ENCODE measurements around the gene ALOXE3.

ALOXE3 gene

DNA sequence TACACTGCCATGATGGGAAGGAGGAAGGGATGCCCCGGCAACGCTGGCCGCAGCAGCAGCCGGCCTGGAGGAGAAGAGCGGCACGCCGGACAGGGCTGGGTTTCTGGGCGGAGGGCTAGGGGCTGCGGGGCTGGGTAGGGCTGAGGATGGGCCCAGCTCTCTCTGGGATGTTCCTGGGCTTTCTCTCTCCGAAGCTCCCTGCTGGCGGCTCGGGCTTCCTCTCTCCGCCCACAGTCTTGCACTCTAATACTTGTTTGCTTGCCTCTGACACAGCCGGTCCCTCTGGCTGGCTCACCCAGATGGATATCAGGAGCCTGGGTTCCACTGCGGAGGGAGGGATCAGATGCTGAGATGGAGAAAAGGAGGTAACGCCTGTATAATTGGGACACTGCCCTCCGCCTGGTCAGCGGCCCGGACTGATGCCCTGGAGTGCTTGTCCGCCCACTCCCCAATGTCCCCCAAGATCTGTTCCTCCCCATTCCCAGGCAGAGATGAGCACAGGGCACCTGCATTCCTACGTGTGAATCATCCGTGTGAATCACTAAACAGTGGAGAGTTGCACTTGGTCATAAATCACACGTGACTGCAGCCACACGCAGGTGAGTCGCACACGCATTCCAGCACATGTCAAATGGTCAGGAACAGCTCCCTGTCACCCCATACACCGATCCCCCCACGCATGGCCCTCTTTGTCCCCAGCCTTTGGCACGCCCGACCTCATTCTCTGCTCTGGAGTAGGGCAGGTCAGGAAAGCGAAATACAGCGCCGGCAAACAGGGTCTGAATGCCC, at the start of gene ALOXE3:
Gene ALOXE3, minus strand, starts transcription at position 535 of the 789 bp plus-strand sequence. Its CDS starts 524 bp downstream, at position 11.
- no peak for DNase-seq

DNA sequence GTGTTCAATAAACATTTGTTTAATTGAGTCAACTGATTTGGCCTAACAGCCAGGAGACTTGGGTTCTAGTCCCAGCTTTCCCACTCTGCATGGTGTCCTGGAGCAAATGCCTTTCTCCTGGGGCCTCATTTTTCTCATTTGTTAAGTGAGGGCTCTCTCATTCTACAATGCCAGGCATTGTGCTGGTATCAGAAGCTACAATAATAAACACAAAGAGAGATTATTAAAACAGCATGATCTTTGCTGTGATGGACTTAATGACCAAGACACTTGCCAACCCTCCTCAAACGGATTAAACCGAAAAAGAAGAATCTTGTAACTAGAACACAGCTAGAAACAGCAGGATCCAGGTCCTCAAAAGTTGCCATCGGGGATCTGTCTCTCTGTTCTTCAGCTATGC, 49.2 kb upstream of the ALOXE3 start:
- DNase-seq: no peak

DNA sequence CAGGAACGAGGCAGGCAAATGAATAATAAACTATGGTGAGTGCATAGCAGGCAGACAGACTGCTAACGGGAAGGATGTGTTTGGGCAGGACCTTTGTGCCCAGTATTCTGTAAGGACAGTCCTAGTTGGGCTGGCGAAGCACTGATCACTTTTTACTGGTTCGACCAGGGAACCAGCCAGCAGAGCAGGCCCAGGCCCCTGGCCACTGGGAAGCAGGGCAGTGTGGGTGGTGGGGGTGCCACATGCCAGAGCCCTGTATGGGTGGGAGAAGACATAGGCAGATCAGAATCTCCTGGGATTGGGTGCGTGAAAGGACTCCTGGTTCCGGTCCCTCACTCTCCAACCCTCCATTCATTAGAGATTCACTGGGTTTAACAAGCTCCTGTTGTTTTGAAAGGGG, 48.4 kb upstream of the ALOXE3 start:
- DNase-seq: no peak

DNA sequence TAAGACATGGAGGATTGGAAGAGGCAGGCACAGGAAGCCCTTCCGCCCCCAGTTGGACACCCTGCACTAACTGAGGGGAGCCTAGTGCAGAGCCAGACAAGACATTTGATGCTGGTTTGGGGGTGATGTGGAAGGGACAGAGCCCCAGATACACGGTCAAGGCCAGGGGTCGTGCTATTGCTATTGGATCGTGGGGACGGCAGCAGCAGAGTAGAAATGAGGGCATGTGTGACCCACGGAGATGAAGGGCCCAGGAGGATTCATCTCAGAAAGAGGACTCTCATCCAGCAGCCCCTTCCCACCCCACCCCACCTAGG, 46.5 kb upstream of the ALOXE3 start:
- no peak for DNase-seq

DNA sequence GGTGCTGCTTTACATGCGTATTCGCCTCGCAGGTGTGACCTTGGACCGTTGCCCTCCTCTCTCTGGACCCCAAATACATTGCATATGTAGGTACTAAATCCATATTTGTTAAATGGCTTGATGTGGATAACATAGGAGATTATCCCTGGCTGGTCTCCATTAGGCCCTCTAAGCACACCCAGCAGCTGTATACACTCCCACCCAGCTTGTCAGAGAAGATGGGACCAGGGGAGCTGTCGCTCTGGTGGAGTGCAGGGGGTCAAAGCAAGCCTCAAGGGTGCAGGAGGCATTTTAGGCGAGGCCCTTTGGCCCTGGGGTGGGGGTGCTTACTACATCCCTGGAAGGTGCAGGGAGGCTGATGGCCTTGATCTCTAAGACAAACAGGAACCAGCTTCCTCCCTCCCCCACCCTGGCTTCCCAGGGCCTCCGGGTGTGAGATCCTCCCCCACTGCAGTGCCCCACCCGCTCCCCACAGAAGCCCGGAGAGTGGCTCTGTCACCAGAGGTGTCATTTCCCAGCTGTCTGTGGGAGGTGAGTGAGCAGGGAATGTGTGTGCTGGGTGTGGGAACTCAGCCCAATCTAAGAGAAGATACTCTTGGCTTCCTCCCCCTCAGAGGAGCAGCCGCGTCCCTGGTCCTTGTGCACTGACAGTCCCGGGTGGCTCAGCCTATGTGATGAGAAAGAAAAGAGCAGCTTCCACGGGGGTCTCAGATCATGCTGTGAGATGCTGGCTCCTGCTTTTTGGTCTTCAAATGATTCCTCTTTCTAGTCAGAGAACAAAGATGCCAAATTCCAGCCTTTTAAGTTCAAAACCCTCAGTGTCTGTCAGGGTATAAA, 45.9 kb upstream of the ALOXE3 start:
- DNase-seq: peak; percentile 21

DNA sequence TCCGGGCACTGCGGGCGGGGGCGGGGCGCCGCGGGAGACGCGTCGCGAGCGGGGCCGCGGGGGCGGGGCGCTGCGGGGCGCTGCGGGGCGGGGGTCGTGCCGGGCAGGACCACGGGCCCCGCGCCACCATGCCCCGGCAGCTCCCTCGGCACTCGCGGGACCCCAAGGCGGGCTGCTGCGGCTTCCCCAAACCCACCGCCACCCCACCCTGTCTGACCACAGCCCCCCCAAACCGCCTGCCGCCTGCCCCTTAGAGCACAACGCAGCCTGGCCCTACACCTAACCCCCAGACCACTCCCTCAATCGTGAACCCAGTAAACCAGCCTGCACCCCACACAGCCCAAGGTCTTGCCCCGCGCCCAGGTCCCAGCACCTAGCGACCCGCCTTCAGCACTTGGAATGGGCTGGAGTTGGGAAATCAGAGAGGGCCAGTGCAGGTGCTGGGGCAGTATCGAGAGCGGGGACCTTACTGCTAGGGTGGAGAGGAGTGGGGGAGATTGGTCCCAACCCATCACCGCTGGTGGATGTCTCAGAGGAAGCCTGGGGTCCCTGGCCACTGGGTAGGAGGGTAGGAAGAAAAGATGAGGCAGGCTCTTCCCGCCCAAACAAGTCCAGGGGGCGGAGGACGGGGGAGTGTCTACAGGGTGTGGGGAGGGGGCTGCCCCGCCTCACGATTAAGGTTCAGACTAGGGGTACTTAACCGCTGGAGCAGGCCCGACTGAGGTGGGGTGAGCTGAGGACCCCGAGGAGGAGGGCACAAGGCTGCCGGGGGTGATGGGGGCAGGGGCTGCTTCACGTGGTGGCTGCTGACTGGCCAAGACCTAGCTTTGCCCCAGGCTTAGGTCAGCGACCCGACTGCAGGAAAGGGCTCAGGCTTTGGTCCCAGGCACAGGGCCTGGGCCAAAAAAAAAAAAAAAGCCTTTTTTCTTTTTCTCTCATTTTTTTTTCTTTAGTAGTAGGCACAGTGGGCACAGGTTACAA, 45.0 kb upstream of the ALOXE3 start:
- DNase-seq: peak; percentile 35

DNA sequence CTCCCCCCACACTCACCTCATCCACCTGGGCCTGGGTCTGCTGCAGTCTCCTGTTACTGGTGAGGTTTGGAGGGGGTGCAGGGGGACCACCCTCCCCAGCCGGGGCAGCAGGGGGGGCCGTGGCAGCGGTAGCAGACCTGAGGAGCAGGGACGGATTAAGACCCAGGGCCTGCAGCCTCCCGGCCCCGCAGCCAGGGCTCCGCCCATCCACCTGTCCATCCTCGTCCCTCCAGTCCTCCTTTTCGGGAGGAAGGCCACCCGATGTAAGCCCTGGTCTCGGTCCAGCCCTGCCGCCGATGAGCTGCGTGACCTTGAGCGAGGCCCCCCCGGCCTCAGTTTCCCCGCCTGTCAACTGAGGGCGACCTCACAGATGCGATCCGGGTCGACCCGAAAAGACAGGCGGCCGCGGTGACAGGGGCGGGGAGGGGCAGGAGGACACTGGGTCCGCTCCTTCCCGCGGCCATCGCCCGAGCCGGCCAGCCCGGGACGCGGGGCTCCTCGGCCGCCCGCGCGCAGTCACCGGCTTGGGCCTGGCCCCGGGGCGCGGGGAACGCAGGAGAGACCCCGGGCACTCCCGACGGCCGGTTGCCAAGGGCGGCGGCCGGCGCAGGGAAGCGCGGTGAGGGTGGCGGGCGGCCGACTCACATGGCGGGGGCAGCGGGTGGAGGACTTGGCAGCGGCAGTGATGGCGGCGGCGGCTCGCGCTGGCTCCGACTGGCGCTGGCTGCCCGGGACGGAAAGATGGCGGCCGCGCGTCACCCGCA, 44.1 kb upstream of the ALOXE3 start, which contains the start of gene VAMP2:
Gene VAMP2, minus strand, starts transcription at position 716 of the 764 bp plus-strand sequence. Its CDS starts 69 bp downstream, at position 647.
- DNase-seq: no peak

DNA sequence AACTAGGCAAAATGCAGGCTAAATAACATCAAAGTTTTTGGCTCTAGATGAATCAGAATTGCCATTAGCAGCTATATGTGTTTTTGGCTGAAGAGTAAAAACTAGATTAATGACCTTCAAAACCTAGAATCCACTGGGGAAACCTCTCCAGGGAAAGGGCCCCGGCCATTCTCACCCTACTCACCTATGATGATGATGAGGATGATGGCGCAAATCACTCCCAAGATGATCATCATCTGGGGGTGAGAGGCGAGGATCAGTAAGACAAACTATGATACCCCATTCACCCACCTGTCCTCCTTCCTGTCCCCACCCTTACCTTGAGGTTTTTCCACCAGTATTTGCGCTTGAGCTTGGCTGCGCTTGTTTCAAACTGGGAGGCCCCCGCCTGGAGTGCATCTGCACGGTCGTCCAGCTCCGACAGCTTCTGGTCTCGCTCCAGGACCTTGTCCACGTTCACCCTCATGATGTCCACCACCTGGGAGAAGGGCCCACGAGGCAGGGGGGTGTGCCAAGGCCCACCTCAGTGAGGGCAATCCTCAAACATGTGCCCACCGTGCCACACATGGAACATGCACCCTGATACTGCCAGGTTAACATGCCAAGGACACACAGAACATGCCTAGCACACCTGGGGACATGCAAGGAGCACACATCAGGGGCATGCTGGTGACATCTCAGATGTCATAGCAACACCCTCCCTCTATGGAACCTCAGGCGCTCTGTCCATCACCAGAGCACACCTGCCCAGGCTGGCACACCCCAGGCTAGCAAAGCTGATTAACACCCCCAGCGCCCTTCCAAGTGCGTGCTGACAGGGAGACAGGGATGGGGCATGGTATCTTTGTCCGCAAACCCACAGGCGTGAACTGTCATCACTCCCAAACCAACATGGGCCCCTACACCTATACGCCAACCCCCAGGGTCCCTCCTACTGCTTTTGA, 43.2 kb upstream of the ALOXE3 start:
- no peak for DNase-seq

DNA sequence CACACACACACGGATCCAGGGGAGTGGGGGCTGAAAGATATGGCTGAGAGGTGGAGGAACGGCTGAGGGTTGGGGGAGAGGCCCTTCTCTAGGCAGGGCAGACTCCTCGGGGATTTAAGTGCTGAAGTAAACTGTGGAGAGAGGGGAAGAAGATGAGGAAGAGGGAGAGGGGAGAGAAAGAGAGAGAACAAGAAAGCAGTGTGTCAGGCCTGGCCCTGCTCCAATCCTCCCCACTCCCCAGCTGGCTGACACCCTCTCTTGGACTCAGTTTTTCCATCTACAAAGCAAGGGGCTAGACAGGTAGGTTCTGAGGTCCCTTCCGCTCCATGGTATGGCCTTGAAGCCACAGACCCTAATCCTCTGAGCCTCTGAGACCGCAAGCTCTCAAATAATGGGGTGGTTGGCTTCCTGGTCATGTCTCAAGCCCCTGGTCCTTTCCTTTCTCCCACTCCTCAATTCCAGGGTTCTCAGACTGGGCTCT, 42.5 kb upstream of the ALOXE3 start:
- no peak for DNase-seq

DNA sequence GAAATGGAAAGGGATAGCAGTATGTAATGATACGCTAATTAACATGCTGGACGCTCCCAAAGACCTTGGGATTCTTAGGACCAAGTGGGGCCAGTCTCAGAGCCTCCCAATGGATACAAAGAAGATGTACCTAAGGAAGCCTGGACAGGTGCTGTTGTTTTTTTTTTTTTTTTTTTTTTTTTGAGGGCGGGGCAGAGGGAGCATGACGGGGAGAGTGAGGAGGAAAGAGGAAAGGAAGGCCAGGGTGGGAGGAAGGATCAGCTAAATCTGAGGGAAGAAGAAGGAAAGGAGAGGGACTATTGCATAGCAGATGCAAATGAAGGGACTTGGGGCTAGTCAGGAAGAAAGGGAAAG, 41.9 kb upstream of the ALOXE3 start:
- no peak for DNase-seq

DNA sequence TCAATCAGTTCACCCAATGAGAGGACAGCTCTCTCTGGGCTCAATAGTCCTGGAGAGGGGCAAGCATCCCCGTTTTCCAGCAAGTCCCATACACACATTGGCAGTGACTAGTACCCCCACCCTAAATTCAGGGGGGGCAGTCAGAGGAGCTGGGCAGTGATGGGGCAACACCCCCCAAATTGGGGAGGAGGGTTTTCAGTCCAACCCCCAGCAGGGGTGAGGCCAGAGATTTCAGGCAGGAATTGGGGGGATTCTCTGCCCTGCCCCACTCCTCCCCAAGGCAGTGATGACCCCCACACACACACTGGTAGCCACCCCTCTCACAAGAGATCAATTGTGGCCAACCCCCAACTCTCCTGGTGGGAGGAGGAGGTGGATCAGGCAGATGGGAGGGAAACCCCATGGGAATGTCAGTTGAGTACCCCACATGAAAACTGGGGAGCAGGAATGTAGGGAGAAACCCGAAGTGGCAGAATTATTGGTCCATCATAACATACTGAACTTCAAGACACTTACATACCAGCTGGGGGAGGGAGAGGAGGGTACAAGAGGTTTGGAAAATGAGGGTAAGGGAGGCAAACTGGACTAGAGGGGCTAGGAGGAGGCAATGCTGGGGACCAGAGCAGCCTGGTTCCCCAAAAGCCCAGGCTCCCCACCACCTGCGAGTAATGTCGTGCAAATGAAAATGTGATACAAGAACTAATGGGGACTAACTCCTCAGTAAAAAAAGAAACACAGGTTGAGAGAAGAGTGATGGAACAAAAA, 41.3 kb upstream of the ALOXE3 start:
- no peak for DNase-seq

DNA sequence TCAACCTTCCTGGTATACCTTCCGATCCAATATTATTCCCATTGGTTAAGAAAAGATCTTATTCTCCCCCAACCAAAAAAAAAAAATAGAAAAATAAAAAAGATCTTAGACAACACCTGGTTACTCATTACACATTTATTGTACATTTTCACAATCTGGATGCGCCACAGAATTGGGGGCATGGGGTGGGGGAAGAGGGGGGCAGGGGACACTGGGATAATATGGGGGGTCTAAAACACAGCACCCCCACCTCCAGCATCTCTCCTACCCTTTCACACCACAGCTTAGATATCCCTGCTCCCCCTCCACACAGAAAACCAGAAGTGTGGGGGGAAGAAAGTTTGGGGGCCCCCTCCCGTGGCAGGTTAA, 40.7 kb upstream of the ALOXE3 start:
- no peak for DNase-seq

DNA sequence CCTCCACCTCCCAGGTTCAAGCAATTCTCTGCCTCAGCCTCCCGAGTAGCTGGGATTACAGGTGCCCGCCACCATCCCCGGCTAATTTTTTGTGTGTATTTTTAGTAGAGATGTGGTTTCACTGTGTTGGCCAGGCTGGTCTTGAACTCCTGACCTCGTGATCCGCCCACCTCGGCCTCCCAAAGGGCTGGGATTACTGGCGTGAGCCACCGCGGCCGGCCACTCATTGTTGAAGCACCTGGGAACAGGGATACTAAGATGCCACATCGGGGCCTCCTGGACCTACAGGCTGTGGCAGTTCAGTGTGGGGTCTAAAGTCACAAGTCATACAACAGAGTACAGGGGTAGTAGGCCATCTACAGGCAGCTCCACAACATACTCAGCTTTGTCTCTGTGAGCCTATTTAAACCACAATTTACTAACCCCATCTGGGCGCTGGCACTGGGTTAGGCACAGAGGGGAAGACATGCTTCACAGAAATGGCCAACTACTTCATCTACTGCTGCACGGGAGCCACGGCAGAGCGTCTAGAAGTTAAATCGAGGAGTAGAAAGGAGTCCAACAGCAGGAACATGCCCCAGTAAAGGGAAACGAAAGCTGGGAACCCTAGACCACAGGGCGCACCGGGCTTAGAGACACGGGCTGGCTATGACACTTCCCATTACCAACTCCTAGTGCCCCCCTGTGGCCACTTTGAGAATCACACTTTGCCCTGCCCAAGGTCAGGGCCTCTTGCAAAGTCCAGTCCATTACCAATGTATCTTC, 40.1 kb upstream of the ALOXE3 start:
- DNase-seq: peak; percentile 56

DNA sequence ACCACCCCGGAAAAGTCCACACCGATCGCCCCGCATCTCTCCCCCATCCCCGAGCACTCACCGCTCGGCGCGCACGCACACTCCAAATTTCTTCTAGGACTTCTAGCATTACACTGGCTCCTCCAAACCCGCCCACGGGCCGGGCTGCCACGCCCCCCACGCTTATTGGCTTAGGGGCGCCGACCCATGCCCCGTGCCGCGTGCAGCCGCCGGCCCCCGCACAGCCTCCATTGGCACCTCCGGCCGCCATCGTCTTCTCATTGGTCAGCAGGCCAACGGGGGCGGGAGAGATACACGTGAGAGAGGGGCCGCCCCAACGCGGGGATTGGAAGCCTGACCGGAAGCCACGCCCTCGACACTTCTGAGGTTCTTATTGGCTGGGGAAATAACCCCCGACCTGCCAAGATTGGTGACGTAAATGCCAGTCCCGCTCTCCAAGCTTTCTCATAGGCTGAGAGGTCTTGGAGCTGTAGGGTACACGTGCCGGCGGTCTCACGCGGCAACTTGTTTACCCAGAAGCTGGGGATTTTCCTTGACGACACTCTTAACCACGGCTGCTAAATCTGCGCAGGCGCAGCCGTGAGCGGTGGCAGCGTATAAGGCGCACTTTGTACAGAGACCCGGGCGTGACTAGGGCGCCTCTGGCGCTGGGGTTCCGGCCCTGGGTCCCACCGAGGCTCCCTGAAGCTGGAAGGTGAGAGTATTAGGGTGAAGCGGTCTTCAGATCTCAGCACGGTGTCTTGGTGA, 38.1 kb upstream of the ALOXE3 start:
- DNase-seq: peak; percentile 98

DNA sequence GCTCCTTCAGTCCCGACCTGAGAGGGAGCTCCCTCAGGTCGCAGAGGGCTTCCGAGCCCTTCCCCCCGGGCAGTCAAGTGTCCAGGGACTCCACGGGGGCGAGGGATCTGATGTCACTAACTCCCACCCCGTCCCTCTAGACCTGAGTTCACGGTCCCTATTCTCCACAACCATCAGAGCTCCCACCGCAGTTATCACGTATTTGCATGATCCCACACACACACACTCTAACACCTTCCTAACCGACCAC, 37.6 kb upstream of the ALOXE3 start:
- no peak for DNase-seq

DNA sequence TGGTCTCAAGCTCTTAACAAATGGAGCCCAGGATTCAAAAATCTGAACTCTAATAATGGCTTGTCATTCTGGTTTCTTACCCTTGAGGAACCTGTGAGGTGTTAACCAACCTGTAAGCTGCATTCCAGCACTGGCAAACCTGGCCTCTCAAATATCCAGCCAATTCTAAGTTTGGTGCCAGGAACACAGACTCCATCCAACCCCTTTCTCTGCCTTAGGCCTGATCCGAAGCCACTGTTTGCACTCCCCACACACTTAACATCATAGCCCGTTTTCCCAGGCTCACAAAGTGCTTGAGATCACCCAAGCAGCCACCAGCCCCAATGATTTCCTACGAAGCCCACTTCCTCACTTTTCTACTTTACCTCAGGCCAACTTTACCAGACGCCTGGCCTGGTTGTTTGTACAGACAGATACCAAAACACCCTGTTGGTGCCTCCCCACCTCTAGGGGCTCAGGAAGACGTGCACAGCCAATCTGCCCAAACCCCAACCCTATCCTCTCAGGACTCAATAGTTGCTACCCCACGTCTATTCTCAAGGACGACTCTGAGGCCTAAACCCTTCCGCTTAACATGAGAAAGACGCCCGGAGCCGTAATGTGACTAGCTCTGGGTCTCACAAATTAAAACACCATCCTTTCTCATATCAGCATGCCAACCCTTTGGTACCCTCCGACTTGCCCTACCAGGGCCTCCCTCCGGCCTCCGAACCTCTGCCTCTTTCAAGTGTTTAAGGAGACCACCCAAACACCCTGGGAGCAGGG, 37.1 kb upstream of the ALOXE3 start:
- DNase-seq: no peak

DNA sequence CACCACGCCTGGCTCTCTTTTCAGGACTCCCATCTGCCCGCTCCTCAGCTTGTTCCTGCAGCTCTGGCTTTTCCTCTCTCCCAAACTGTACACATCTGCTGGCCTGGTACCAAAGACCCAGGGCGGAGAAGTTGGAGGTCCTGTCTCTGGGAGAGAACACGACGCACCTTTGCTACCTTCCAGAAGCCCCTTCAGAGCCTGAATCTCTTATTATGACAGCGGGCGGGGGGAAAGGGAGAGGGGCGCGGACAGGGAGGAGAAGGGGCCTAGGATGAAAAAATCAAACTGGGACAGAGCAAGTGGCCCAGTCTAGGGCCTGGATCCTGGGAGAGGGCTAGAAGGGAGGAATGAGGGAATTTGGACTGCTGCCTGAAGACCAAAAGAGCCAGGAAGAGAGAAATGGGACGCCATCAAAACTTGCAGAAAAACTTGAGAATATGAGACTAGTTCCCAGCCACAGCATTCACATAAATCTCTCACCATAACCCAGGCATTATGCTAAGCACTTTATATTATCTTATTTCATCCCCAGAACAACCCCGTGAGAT, 36.4 kb upstream of the ALOXE3 start:
- no peak for DNase-seq
